ENCODE measurements around the gene HUS1B.

- TF ChIP-seq EZH2 (IDR thresholded peaks at IDR 0.05; ENCODE audit: borderline replicate concordance, low read depth, low read length, severe bottlenecking) = no peak
- TF ChIP-seq POLR2AphosphoS5 (IDR thresholded peaks at IDR 0.05; ENCODE audit: insufficient read depth, low read depth, low read length) = no peak
- no peak for TF ChIP-seq CTCF (IDR thresholded peaks at IDR 0.05; ENCODE audit: extremely low read depth in 1 of 2, insufficient read depth in 1 of 2, low read depth in 1 of 2, low read length in 2 of 2)
- TF ChIP-seq POLR2A (IDR thresholded peaks at IDR 0.05; ENCODE audit: low read depth, low read length) = no peak
- TF ChIP-seq MAX (IDR thresholded peaks at IDR 0.05; ENCODE audit: insufficient read depth, insufficient read length) = no peak
- TF ChIP-seq FOS (IDR thresholded peaks at IDR 0.05; ENCODE audit: borderline replicate concordance, insufficient read depth, low read length) = no peak
- TF ChIP-seq MYC (IDR thresholded peaks at IDR 0.05; ENCODE audit: low read depth, low read length) = no peak
- no peak for TF ChIP-seq GATA2 (IDR thresholded peaks at IDR 0.05; ENCODE audit: insufficient read depth, insufficient read length, low read depth, low read length)
Observed at GRCh38 chr6:611928-612327, 45.0 kb downstream of the HUS1B start.

Measured in endothelial cell of umbilical vein (primary cell).